OCI-LY3 (cell line): Measurements from ENCODE around the gene ZNF215.

Source experiments
- H2AFZ ChIP-seq: fragments of 200-600, 300-600 bp; shearing (Covaris generic); 2 replicates; pipeline ENCODE4 v1.6.0; 2014; ENCODE audit warnings: antibody characterized with exemption, low read depth, low read length
- H3K27ac ChIP-seq: fragments of 200-600, 300-600 bp; sonication (generic); 2 replicates; pipeline ENCODE4 v1.5.1; 2014; ENCODE audit warnings: mild to moderate bottlenecking, low read length, moderate library complexity, mixed read lengths
- H3K27me3 ChIP-seq: fragments of 200-600, 300-600 bp; sonication (generic); 2 replicates; pipeline ENCODE4 v1.6.1; 2014; ENCODE audit warnings: low read depth, low read length, mixed read lengths
- H3K36me3 ChIP-seq: fragments of 200-600, 300-600 bp; sonication (generic); replicated peaks from 2 replicates; pipeline ENCODE3; 2014; ENCODE audit warnings: low read depth, low read length, mixed read lengths
- H3K4me1 ChIP-seq: fragments of 300-600, 200-600 bp; sonication (generic); 2 replicates; pipeline ENCODE4 v1.6.1; 2014; ENCODE audit warnings: low read length, mixed read lengths
- H3K4me2 ChIP-seq: fragments of 200-600, 300-600 bp; sonication (generic); 2 replicates; pipeline ENCODE4 v1.6.1; 2014; ENCODE audit warnings: low read length, mixed read lengths
- H3K4me3 ChIP-seq: fragments of 300-600, 200-600 bp; sonication (generic); 2 replicates; pipeline ENCODE4 v1.5.1; 2014; ENCODE audit warnings: antibody characterized with exemption, mild to moderate bottlenecking, low read length, moderate library complexity
- H3K79me2 ChIP-seq: fragments of 300-600, 200-600 bp; shearing (Covaris generic); 2 replicates; pipeline ENCODE4 v1.6.1; 2014; ENCODE audit warnings: mild to moderate bottlenecking, low read length, mixed read lengths
- H3K9ac ChIP-seq: fragments of 300-600, 200-600 bp; shearing (Covaris generic); 2 replicates; pipeline ENCODE4 v1.6.0; 2014; ENCODE audit warnings: mild to moderate bottlenecking, low read length, moderate library complexity
- H3K9me3 ChIP-seq: fragments of 200-600, 300-600 bp; shearing (Covaris generic); 2 replicates; pipeline ENCODE4 v1.6.1; 2014; ENCODE audit warnings: low read length, mixed read lengths; ENCODE audit not compliant: insufficient read depth
- H4K20me1 ChIP-seq: fragments of 200-600, 300-600 bp; sonication (generic); 2 replicates; pipeline ENCODE4 v1.6.1; 2016; ENCODE audit warnings: low read length, mixed read lengths; ENCODE audit not compliant: insufficient read depth
- CTCF ChIP-seq: fragments of 200-600, 300-600 bp; sonication (generic); IDR thresholded peaks from 2 replicates; pipeline ENCODE4 v1.5.1; 2014; ENCODE audit warnings: antibody characterized with exemption, low read length, low read depth
- EZH2phosphoT487 ChIP-seq: fragments of 200-600 bp; shearing (Covaris generic); IDR thresholded peaks from 2 replicates; pipeline ENCODE4 v1.6.1; 2018; ENCODE audit warnings: antibody characterized with exemption, mixed run types, low read depth

Gene ZNF215

GRCh38 chr11:6888830-6889229 is 37.4 kb upstream of the ZNF215 start:
- no peaks in the 10 kb centered on the region for H3K36me3 ChIP-seq
- peaks cover 13% of the 10 kb centered on the region for H3K4me1 ChIP-seq
- H2AFZ ChIP-seq: no peak overlapping the region
- no peak overlapping the region for H3K27ac ChIP-seq
- no peaks in the 10 kb centered on the region for H3K27me3 ChIP-seq
- H3K9ac ChIP-seq: no peak overlapping the region
- no peaks in the 10 kb centered on the region for H4K20me1 ChIP-seq
- H3K4me3 ChIP-seq: no peak overlapping the region
- H3K79me2 ChIP-seq: no peaks in the 10 kb centered on the region
- H3K9me3 ChIP-seq: 0 out of 2 replicates have a peak, but pooled peaks cover 3% of the 10 kb centered on the region
- no peak for TF ChIP-seq EZH2phosphoT487
- TF ChIP-seq CTCF: no peak
- H3K4me2 ChIP-seq: no peak overlapping the region

GRCh38 chr11:6889835-6890234 is 36.4 kb upstream of the ZNF215 start:
- H4K20me1 ChIP-seq: no peaks in the 10 kb centered on the region
- no peak overlapping the region for H2AFZ ChIP-seq
- no peak overlapping the region for H3K4me3 ChIP-seq
- H3K36me3 ChIP-seq: no peaks in the 10 kb centered on the region
- peaks cover 20% of the 10 kb centered on the region for H3K4me1 ChIP-seq
- H3K27ac ChIP-seq: no peak overlapping the region
- H3K27me3 ChIP-seq: no peaks in the 10 kb centered on the region
- H3K79me2 ChIP-seq: no peaks in the 10 kb centered on the region
- H3K9me3 ChIP-seq: 0 out of 2 replicates have a peak, but pooled peaks cover 3% of the 10 kb centered on the region
- peak overlapping the region; percentile 34; the same call in 1 of the 2 replicates for H3K4me2 ChIP-seq
- no peak for TF ChIP-seq EZH2phosphoT487
- no peak for TF ChIP-seq CTCF
- no peak overlapping the region for H3K9ac ChIP-seq

GRCh38 chr11:6892400-6892799 is 33.8 kb upstream of the ZNF215 start, which contains the start of gene OR2D2:
OR2D2 (minus strand) TSS chr11:6892500; CDS start chr11:6892500, 0 bp downstream.
- H2AFZ ChIP-seq: no peak within 1 kb of the TSS
- H3K4me2 ChIP-seq: no peak within 1 kb of the TSS
- no peaks in the 10 kb centered on the region for H3K36me3 ChIP-seq
- H4K20me1 ChIP-seq: no peaks in the 10 kb centered on the region
- no peak within 1 kb of the TSS for H3K27ac ChIP-seq
- H3K4me3 ChIP-seq: no peak within 1 kb of the TSS
- H3K9me3 ChIP-seq: 0 out of 2 replicates have a peak, but pooled peaks cover 3% of the 10 kb centered on the region
- H3K9ac ChIP-seq: no peak within 1 kb of the TSS
- H3K27me3 ChIP-seq: no peaks in the 10 kb centered on the region
- TF ChIP-seq EZH2phosphoT487 (no peak), CTCF (no peak)
- H3K4me1 ChIP-seq: peaks cover 28% of the 10 kb centered on the region
- H3K79me2 ChIP-seq: no peaks in the 10 kb centered on the region

- Histone ChIP-seq H3K36me3 (no peaks in the 10 kb centered on the region), H3K79me2 (no peaks in the 10 kb centered on the region), H3K4me1 (peaks cover 28% of the 10 kb centered on the region), H3K27ac (no peak overlapping the region), H3K27me3 (no peaks in the 10 kb centered on the region; the same call in 1 of the 2 replicates), H4K20me1 (no peaks in the 10 kb centered on the region), H3K9ac (no peak overlapping the region), H3K4me3 (no peak overlapping the region), H2AFZ (no peak overlapping the region), H3K9me3 (no peaks in the 10 kb centered on the region), H3K4me2 (no peak overlapping the region)
- TF ChIP-seq CTCF (no peak), EZH2phosphoT487 (no peak)
These were observed 32.1 kb upstream of the ZNF215 start for GRCh38 chr11:6894097-6894496.
